Esophagus mucosa (tissue), 1 donor: ENCODE measurements around the gene PRKG1. TPM values are rescaled to one million over a fixed set of nuclear protein-coding genes. Genes with fewer than 3 reads are reported as not detected.

Experiments used
- ATAC-seq: fragments of 200-7000 bp; cut with Tn5 transposase; one replicate; pipeline ENCODE4 v1.9.1; 2020
- total RNA-seq: library from RNA; stranded (reverse); gene quantifications from one replicate; pipeline ENCODE4 v1.2.4, GENCODE V29; 2023
- donor health status: DM: yes; HTN: yes; CAD: no.

Gene PRKG1
- total RNA-seq, 1 donor from 2014 or later = 0.80 TPM

- ATAC-seq = no peak
These were observed 541.5 kb downstream of the PRKG1 start for GRCh38 chr10:51615764-51616298.

- no peak for ATAC-seq
These were observed 543.4 kb downstream of the PRKG1 start for GRCh38 chr10:51617576-51618235.

GRCh38 chr10:51619365-51619764 is 545.1 kb downstream of the PRKG1 start:
- no peak for ATAC-seq

GRCh38 chr10:51620131-51620530 is 545.8 kb downstream of the PRKG1 start:
- no peak for ATAC-seq

- no peak for ATAC-seq
These were observed 549.7 kb downstream of the PRKG1 start for GRCh38 chr10:51624013-51624412.

- no peak for ATAC-seq
These were observed 555.8 kb downstream of the PRKG1 start for GRCh38 chr10:51629934-51630639.

GRCh38 chr10:51630640-51631005 is 556.3 kb downstream of the PRKG1 start:
- ATAC-seq = no peak

GRCh38 chr10:51635436-51635835 is 561.1 kb downstream of the PRKG1 start:
- no peak for ATAC-seq

- ATAC-seq = no peak
These were observed 563.9 kb downstream of the PRKG1 start for GRCh38 chr10:51638211-51638610.

- no peak for ATAC-seq
These were observed 564.5 kb downstream of the PRKG1 start for GRCh38 chr10:51638737-51639136.

- no peak for ATAC-seq
These were observed 566.0 kb downstream of the PRKG1 start for GRCh38 chr10:51640120-51640819.

GRCh38 chr10:51642581-51642980 is 568.3 kb downstream of the PRKG1 start:
- ATAC-seq = no peak

- ATAC-seq = no peak
These were observed 569.4 kb downstream of the PRKG1 start for GRCh38 chr10:51643734-51644133.

GRCh38 chr10:51649064-51649463 is 574.8 kb downstream of the PRKG1 start:
- ATAC-seq = no peak

GRCh38 chr10:51651063-51651462 is 576.8 kb downstream of the PRKG1 start:
- no peak for ATAC-seq

GRCh38 chr10:51653025-51653424 is 578.7 kb downstream of the PRKG1 start:
- ATAC-seq = no peak

- no peak for ATAC-seq
These were observed 580.6 kb downstream of the PRKG1 start for GRCh38 chr10:51654918-51655317.

GRCh38 chr10:51656503-51656902 is 582.2 kb downstream of the PRKG1 start:
- ATAC-seq = no peak

- ATAC-seq = no peak
These were observed 583.7 kb downstream of the PRKG1 start for GRCh38 chr10:51658000-51658399.

- ATAC-seq = no peak
These were observed 585.1 kb downstream of the PRKG1 start for GRCh38 chr10:51659344-51659743.

GRCh38 chr10:51663086-51663485 is 588.8 kb downstream of the PRKG1 start:
- ATAC-seq = no peak

GRCh38 chr10:51666456-51666855 is 592.2 kb downstream of the PRKG1 start:
- no peak for ATAC-seq

- no peak for ATAC-seq
These were observed 593.5 kb downstream of the PRKG1 start for GRCh38 chr10:51667678-51668335.
